Hepatocyte (in vitro differentiated cells): ENCODE results near the gene CBY1.
"Not testable (repeated sequence)": the region's sequence is repeated elsewhere in the genome, so short reads cannot be mapped to it uniquely, and the experiment has no call there.

Experiments used
- CTCF ChIP-seq: fragments of 200-600 bp; sonication (generic); IDR thresholded peaks from 2 replicates; pipeline ENCODE4 v1.5.1; 2016; ENCODE audit warnings: antibody characterized with exemption, mild to moderate bottlenecking; ENCODE audit not compliant: poor library complexity
- EZH2 ChIP-seq: fragments of 200-600 bp; sonication (generic); IDR thresholded peaks from 2 replicates; pipeline ENCODE4 v1.6.1; 2016; ENCODE audit warnings: antibody characterized with exemption, mild to moderate bottlenecking, borderline replicate concordance

GRCh38 chr22:38615064-38615405 is 41.4 kb upstream of the CBY1 start:
- TF ChIP-seq CTCF, EZH2: not testable (repeated sequence)
